Liver (tissue), 9 donors: ENCODE data around the gene VMAC. TPM values are rescaled to one million over a fixed set of nuclear protein-coding genes. Genes with fewer than 3 reads are reported as not detected.

Experiments used
- DNase-seq: peaks from one replicate; pipeline ENCODE4 v3.0.0-alpha.2; 2017; ENCODE audit warnings: low spot score
- H3K27ac ChIP-seq, 2 donors: one replicate each; pipeline ENCODE4 v1.7.0; 2013; ENCODE audit warnings: inconsistent platforms in 2 of 2, low read length in 2 of 2, control low read depth in 1 of 2, low read depth in 1 of 2, mild to moderate bottlenecking in 1 of 2
- H3K27me3 ChIP-seq, 4 donors: one replicate each; pipeline versions ENCODE4 v1.6.1 to v1.7.0; 2013; ENCODE audit warnings: low read length in 3 of 4, inconsistent platforms in 1 of 4, mild to moderate bottlenecking in 1 of 4, moderate library complexity in 1 of 4; ENCODE audit not compliant: control insufficient read depth in 4 of 4, insufficient read depth in 4 of 4
- H3K36me3 ChIP-seq, 4 donors: one replicate each; pipeline versions ENCODE4 v1.6.1 to v1.7.0; 2013; ENCODE audit warnings: low read length in 3 of 4, mild to moderate bottlenecking in 3 of 4, low read depth in 1 of 4, moderate library complexity in 1 of 4; ENCODE audit not compliant: control insufficient read depth in 4 of 4, insufficient read depth in 3 of 4
- H3K4me1 ChIP-seq, 4 donors: one replicate each; pipeline versions ENCODE4 v1.6.1 to v1.7.0; 2013; ENCODE audit warnings: low read length in 3 of 4, mild to moderate bottlenecking in 3 of 4, moderate library complexity in 1 of 4; ENCODE audit not compliant: control insufficient read depth in 4 of 4, insufficient read depth in 4 of 4
- H3K4me3 ChIP-seq, 3 donors: one replicate each; pipeline versions ENCODE4 v1.6.1 to v1.7.0; 2013; ENCODE audit warnings: low read length in 3 of 3, control low read depth in 1 of 3, low read depth in 1 of 3, mild to moderate bottlenecking in 1 of 3
- H3K9ac ChIP-seq, 2 donors: one replicate each; pipeline ENCODE4 v1.7.0; 2013; ENCODE audit warnings: low read length in 2 of 2, mild to moderate bottlenecking in 2 of 2, moderate library complexity in 2 of 2, control low read depth in 1 of 2, low read depth in 1 of 2
- H3K9me3 ChIP-seq, 4 donors: one replicate each; pipeline versions ENCODE4 v1.6.1 to v1.7.0; 2013; ENCODE audit warnings: low read length in 3 of 4; ENCODE audit not compliant: control insufficient read depth in 4 of 4
- EGR1 ChIP-seq, 2 donors: IDR thresholded peaks; 2 replicates each; pipeline ENCODE4 v1.6.1; 2016 to 2018; ENCODE audit warnings: antibody characterized with exemption in 2 of 2, low read depth in 2 of 2
- FOXA1 ChIP-seq: IDR thresholded peaks from 2 replicates; pipeline ENCODE4 v1.6.1; 2016; ENCODE audit warnings: antibody characterized with exemption
- FOXA2 ChIP-seq: IDR thresholded peaks from 2 replicates; pipeline ENCODE4 v1.6.1; 2016; ENCODE audit warnings: antibody characterized with exemption
- GABPA ChIP-seq, 2 donors: IDR thresholded peaks in 1 of 2; conservative IDR thresholded peaks in 1 of 2; 2 replicates each; pipeline ENCODE4 v1.6.1; 2016; ENCODE audit warnings: antibody characterized with exemption in 2 of 2, mild to moderate bottlenecking in 1 of 2, moderate library complexity in 1 of 2
- HNF4A ChIP-seq, 2 donors: conservative IDR thresholded peaks; 2 replicates each; pipeline ENCODE4 v1.6.1; 2016; ENCODE audit warnings: antibody characterized with exemption in 2 of 2, mild to moderate bottlenecking in 2 of 2
- JUND ChIP-seq, 2 donors: IDR thresholded peaks; 2 replicates each; pipeline ENCODE4 v1.6.1; 2016; ENCODE audit warnings: antibody characterized with exemption in 2 of 2
- NR2F2 ChIP-seq: IDR thresholded peaks from 2 replicates; pipeline ENCODE4 v1.6.1; 2016; ENCODE audit warnings: antibody characterized with exemption
- RAD21 ChIP-seq, 2 donors: IDR thresholded peaks; 2 replicates each; pipeline ENCODE4 v1.6.1; 2016; ENCODE audit warnings: antibody characterized with exemption in 2 of 2, mild to moderate bottlenecking in 2 of 2
- RXRA ChIP-seq, 2 donors: IDR thresholded peaks; 2 replicates each; pipeline ENCODE4 v1.6.1; 2017 to 2018; ENCODE audit warnings: antibody characterized with exemption in 2 of 2, mild to moderate bottlenecking in 1 of 2
- TAF1 ChIP-seq: conservative IDR thresholded peaks from 2 replicates; pipeline ENCODE4 v1.6.1; 2016; ENCODE audit warnings: antibody characterized with exemption, mild to moderate bottlenecking
- YY1 ChIP-seq: IDR thresholded peaks from 2 replicates; pipeline ENCODE4 v1.6.1; 2016; ENCODE audit warnings: antibody characterized with exemption, mild to moderate bottlenecking
- WGBS: extraction: QIAGEN DNeasy Blood & Tissue Kit; methylation state at CpG from one replicate; pipeline ENCODE4 v1.1.7; 2013; 5-methylcytosine and 5-hydroxymethylcytosine counted together
- polyA plus RNA-seq, 2 donors: library from polyadenylated mRNA; stranded (reverse) in 1 of 2; unstranded in 1 of 2; fragments of 200-250 nt in 1 of 2; fragments of >200 nt in 1 of 2; fragmentation: Nextera tagmentation in 1 of 2; extraction: Ambion mirVana in 1 of 2; gene quantifications; one replicate each; pipeline versions ENCODE4 v1.2.1 to v1.2.3, GENCODE V29; 2013 to 2015
- total RNA-seq, 2 donors: library from RNA; depleted of rRNA; stranded (reverse); fragments of >200 nt; gene quantifications; one replicate each; pipeline ENCODE4 v1.2.3, GENCODE V29; 2014
- TF ChIP-seq, protein P1 (sequence below): IDR thresholded peaks from 2 replicates; pipeline ENCODE4 v1.6.1; 2016; ENCODE audit warnings: antibody characterized with exemption
- TF ChIP-seq, protein P2 (sequence below): IDR thresholded peaks from 2 replicates; pipeline ENCODE4 v1.6.1; 2016; ENCODE audit warnings: antibody characterized with exemption
- TF ChIP-seq, protein P3 (sequence below): IDR thresholded peaks from 2 replicates; pipeline ENCODE4 v1.6.1; 2016; ENCODE audit warnings: antibody characterized with exemption
- TF ChIP-seq, protein P4 (sequence below): fragments of 150-350 bp; IDR thresholded peaks from 2 replicates; pipeline ENCODE4 v1.5.1; 2017; ENCODE audit warnings: improper control_type of control experiment, low read depth, low read length; ENCODE audit not compliant: missing input control
- TF ChIP-seq, protein P5 (sequence below): IDR thresholded peaks from 2 replicates; pipeline ENCODE4 v1.6.1; 2016; ENCODE audit warnings: antibody characterized with exemption, mild to moderate bottlenecking
- donor health status: healthy.
- donor health status: healthy.
- donor health status: healthy.
- donor health status: healthy.
- donor health status: healthy.

VMAC gene
- total and polyA plus RNA-seq, 4 donors, result 1.2 to 7.7 (median 2.6) TPM

DNA sequence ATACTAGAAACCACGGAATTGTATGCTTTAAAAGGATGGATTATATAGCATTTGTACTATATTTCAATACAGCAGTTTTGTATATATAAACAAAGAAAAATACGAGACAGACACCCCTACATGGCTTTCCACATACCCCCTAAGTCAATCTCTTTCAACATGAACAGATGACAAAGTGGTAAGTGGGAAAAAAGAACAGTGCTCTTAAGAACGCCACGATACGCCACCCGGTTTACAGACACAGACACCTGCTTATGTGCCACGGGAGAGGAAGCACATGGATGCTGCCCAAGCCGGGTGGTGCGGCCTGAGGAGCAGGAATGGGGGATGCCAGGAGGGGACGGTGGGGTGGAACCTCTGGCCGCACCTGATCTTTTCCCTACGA is 17.5 kb downstream of the VMAC start:
- H3K36me3 ChIP-seq, result peaks cover 18 to 86% (median 47%) of the 10 kb centered on the region in 4 donors
- no peak overlapping the region for H3K4me3 ChIP-seq
- H3K9ac ChIP-seq, result no peak overlapping the region
- H3K9me3 ChIP-seq, result no peaks in the 10 kb centered on the region
- no peaks in the 10 kb centered on the region for H3K27me3 ChIP-seq
- WGBS, result 94% methylated on average over 12 of the region's 12 CpGs
- TF ChIP-seq, protein P1, sequence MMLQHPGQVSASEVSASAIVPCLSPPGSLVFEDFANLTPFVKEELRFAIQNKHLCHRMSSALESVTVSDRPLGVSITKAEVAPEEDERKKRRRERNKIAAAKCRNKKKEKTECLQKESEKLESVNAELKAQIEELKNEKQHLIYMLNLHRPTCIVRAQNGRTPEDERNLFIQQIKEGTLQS, result no peak
- TF ChIP-seq, protein P2, sequence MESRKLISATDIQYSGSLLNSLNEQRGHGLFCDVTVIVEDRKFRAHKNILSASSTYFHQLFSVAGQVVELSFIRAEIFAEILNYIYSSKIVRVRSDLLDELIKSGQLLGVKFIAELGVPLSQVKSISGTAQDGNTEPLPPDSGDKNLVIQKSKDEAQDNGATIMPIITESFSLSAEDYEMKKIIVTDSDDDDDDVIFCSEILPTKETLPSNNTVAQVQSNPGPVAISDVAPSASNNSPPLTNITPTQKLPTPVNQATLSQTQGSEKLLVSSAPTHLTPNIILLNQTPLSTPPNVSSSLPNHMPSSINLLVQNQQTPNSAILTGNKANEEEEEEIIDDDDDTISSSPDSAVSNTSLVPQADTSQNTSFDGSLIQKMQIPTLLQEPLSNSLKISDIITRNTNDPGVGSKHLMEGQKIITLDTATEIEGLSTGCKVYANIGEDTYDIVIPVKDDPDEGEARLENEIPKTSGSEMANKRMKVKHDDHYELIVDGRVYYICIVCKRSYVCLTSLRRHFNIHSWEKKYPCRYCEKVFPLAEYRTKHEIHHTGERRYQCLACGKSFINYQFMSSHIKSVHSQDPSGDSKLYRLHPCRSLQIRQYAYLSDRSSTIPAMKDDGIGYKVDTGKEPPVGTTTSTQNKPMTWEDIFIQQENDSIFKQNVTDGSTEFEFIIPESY, result no peak
- no peak for TF ChIP-seq JUND (IDR thresholded peaks at IDR 0.05)
- no peak for DNase-seq
- H3K4me1 ChIP-seq, result no peaks in the 10 kb centered on the region
- no peak overlapping the region for H3K27ac ChIP-seq

DNA sequence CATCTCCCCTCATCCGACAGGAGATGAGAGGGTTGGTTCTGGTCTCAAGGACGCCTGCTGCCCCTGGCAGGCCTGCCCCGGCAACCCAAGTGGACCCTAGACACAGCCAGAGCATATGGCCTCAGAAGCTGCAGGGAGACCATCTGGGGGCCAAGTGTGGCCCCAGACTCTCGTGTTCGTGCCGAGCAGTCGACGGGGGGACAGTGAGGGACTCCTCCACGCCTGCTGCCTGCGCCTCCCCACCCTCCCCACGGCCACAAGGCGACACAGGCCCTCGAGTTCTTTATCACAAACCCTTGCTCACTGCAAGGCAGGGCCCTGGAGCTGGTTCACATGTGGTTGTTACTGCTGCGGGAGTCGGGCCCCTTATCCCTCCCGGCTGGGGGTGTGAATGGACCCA is 18.7 kb downstream of the VMAC start:
- Histone ChIP-seq H3K4me3 (no peak overlapping the region), H3K9ac (no peak overlapping the region), H3K27me3 (no peaks in the 10 kb centered on the region), H3K9me3 (no peaks in the 10 kb centered on the region), H3K36me3 (peaks cover 17 to 88% (median 50%) of the 10 kb centered on the region in 4 donors), H3K4me1 (no peaks in the 10 kb centered on the region), H3K27ac (no peak overlapping the region)
- TF ChIP-seq, protein P3, sequence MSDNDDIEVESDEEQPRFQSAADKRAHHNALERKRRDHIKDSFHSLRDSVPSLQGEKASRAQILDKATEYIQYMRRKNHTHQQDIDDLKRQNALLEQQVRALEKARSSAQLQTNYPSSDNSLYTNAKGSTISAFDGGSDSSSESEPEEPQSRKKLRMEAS, result no peak
- TF ChIP-seq, protein P1, result no peak
- TF ChIP-seq RAD21 (IDR thresholded peaks at IDR 0.05), result no peak
- WGBS, result 96% methylated on average over 16 of the region's 16 CpGs
- DNase-seq, result no peak

DNA sequence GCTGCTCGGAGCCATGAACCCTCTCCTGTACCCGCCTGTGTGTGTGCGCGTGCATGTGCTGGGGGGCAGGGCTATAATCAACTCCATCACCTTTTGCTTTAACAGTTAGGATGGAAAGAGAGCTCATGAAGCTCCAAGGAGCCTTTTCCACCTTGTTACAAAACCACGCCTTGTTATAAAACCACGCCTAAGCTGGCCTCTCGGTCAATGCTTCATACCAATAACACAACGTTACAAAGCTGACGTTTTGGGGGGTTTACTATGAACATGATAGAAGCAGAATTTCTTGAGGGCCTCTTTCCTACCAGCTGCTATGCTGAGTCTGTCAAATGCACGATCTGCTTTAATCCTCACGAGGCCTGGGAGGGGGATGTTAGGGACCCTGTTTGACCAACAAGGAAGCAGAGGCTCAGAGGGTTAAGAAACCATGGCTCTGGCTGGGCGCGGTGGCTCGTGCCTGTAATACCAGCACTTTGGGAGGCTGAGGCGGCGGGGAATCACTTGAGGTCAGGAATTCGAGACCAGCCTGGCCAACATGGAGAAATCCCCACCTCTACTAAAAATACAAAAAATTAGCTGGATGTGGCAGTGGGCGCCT is 21.3 kb downstream of the VMAC start:
- TF ChIP-seq GABPA (IDR thresholded peaks at IDR 0.05 in 1 of 2, conservative IDR thresholded peaks at IDR 0.05 in 1 of 2), result no peak
- TF ChIP-seq, protein P4, sequence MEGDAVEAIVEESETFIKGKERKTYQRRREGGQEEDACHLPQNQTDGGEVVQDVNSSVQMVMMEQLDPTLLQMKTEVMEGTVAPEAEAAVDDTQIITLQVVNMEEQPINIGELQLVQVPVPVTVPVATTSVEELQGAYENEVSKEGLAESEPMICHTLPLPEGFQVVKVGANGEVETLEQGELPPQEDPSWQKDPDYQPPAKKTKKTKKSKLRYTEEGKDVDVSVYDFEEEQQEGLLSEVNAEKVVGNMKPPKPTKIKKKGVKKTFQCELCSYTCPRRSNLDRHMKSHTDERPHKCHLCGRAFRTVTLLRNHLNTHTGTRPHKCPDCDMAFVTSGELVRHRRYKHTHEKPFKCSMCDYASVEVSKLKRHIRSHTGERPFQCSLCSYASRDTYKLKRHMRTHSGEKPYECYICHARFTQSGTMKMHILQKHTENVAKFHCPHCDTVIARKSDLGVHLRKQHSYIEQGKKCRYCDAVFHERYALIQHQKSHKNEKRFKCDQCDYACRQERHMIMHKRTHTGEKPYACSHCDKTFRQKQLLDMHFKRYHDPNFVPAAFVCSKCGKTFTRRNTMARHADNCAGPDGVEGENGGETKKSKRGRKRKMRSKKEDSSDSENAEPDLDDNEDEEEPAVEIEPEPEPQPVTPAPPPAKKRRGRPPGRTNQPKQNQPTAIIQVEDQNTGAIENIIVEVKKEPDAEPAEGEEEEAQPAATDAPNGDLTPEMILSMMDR, result no peak
- TF ChIP-seq JUND (IDR thresholded peaks at IDR 0.05), result no peak
- no peak for TF ChIP-seq TAF1
- TF ChIP-seq RXRA (IDR thresholded peaks at IDR 0.05), result no peak
- TF ChIP-seq, protein P2, result no peak
- TF ChIP-seq FOXA2, result no peak
- TF ChIP-seq NR2F2, result no peak
- TF ChIP-seq, protein P5, sequence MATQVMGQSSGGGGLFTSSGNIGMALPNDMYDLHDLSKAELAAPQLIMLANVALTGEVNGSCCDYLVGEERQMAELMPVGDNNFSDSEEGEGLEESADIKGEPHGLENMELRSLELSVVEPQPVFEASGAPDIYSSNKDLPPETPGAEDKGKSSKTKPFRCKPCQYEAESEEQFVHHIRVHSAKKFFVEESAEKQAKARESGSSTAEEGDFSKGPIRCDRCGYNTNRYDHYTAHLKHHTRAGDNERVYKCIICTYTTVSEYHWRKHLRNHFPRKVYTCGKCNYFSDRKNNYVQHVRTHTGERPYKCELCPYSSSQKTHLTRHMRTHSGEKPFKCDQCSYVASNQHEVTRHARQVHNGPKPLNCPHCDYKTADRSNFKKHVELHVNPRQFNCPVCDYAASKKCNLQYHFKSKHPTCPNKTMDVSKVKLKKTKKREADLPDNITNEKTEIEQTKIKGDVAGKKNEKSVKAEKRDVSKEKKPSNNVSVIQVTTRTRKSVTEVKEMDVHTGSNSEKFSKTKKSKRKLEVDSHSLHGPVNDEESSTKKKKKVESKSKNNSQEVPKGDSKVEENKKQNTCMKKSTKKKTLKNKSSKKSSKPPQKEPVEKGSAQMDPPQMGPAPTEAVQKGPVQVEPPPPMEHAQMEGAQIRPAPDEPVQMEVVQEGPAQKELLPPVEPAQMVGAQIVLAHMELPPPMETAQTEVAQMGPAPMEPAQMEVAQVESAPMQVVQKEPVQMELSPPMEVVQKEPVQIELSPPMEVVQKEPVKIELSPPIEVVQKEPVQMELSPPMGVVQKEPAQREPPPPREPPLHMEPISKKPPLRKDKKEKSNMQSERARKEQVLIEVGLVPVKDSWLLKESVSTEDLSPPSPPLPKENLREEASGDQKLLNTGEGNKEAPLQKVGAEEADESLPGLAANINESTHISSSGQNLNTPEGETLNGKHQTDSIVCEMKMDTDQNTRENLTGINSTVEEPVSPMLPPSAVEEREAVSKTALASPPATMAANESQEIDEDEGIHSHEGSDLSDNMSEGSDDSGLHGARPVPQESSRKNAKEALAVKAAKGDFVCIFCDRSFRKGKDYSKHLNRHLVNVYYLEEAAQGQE, result no peak
- no peak for TF ChIP-seq RAD21 (IDR thresholded peaks at IDR 0.05)
- TF ChIP-seq HNF4A (conservative IDR thresholded peaks at IDR 0.05), result no peak
- TF ChIP-seq, protein P1, result no peak
- no peak for TF ChIP-seq YY1
- no peak for TF ChIP-seq EGR1 (IDR thresholded peaks at IDR 0.05; ENCODE audit: low read depth in 2 of 2)
- TF ChIP-seq FOXA1, result no peak
- Histone ChIP-seq H3K27me3 (no peaks in the 10 kb centered on the region), H3K27ac (no peak overlapping the region), H3K9me3 (no peaks in the 10 kb centered on the region), H3K4me3 (no peak overlapping the region), H3K36me3 (peaks cover 17 to 92% (median 57%) of the 10 kb centered on the region in 4 donors), H3K9ac (no peak overlapping the region), H3K4me1 (no peaks in the 10 kb centered on the region)
- DNase-seq, result no peak
- WGBS, result 88% methylated on average over 18 of the region's 18 CpGs
